ENCODE results near the gene MITF.

MITF gene

GRCh38 chr3:69983546-69984265 is 244.4 kb downstream of the MITF start:
- DNase-seq: no peak

GRCh38 chr3:69985266-69985665 is 246.0 kb downstream of the MITF start:
- DNase-seq: no peak

- DNase-seq: no peak
Observed at GRCh38 chr3:69986419-69986818, 247.2 kb downstream of the MITF start.

DNA sequence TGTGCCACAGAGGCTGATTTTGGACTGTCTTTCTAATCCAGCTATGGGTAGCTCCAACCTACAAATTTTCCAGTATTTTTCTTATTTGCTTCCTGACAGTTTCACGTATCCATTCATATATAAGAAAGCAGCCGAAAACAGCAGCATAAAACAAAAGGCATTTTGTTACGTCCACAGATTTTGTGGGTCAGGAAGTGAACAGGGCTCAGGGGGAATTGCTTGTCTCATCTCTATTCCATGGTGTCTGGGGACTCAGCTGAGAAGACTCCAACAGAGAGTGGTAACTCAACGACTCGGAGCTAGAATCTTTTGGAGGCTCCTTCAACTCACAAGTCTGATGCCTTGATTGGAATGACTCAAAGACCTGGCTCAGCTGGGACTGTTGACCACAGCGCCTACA is 248.6 kb downstream of the MITF start:
- no peak for DNase-seq

GRCh38 chr3:69993757-69994156 is 254.5 kb downstream of the MITF start:
- DNase-seq: no peak

- no peak for DNase-seq
Observed at GRCh38 chr3:69994919-69995318, 255.7 kb downstream of the MITF start.

GRCh38 chr3:69997631-69998307 is 258.5 kb downstream of the MITF start:
- DNase-seq: peak; percentile 51

- no peak for DNase-seq
Observed at GRCh38 chr3:69998759-69999139, 259.5 kb downstream of the MITF start.

GRCh38 chr3:69999140-70000027 is 260.1 kb downstream of the MITF start, which contains the start of gene SAMMSON:
Gene SAMMSON (plus strand): TSS chr3:69999733.
- DNase-seq: no peak

DNA sequence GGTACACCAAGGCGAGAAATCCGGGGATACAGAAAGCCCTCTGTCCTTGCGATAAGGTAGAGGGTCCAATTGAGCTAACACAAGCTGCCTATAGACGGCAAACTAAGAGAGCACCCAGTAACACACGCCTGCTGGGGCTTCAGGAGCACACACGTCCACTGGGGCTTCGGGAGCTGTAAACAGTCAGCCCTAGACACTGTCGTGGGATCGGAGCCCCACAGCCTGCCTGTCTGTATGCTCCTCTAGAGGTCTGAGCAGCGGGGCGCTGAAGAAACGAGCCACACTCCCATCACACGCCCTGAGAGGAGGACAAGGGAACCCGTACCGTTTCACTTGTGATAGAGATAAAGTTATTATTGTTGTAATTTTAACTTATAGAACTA is 260.8 kb downstream of the MITF start:
- DNase-seq: no peak

DNA sequence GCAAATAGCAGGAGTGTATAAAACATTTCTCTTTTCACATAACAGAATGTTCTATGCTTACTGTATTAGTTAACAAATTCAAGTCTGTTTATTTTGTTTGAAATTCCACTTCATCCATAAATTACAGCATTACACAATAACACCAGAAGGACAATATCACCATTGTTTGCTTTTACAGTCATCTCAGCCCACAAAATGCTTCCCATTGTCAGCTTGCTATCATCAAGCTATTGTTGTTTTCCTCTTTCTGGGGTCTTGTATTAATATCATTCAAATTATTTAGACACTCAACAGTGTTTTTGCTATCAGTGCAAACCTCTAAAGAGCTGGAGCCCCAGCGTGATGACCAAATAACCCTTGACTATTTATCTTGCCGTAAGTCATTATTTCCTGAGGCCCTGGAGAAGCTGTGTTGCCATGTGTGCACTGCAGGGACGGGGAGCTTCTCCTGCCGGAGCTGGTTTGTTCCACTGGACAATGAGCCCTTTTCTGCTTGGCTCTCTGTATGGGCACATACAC is 261.4 kb downstream of the MITF start:
- DNase-seq: no peak

- no peak for DNase-seq
Observed at GRCh38 chr3:70003119-70003518, 263.9 kb downstream of the MITF start.

GRCh38 chr3:70006089-70006488 is 266.8 kb downstream of the MITF start:
- no peak for DNase-seq

- DNase-seq: no peak
Observed at GRCh38 chr3:70010346-70010745, 271.1 kb downstream of the MITF start.

DNA sequence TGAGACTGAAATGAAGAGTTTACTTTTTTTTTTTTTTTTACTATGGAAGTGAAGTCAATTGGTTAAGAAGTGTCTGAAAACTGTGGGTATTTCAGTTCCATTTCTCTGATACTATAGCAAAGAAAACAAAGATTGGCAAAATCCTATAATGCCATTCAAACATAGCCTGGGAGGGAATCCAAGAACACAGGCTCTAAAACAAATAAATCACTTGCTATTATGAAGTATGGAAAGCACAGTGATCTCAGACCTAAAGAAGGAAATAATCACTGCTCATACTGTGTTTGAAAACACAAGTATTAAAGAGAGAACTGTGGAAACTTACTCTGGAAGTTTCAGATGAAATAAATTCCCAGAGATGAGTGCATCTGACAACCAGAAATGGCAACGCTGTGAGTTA is 272.3 kb downstream of the MITF start:
- no peak for DNase-seq
